Endothelial cell (in vitro differentiated cells): Measurements from ENCODE around the gene GALNT17. TPM values are rescaled to one million over a fixed set of nuclear protein-coding genes. Genes with fewer than 3 reads are reported as not detected.
A peak's percentile ranks its signal among the peaks of the same experiment; 100 is the strongest.

ENCODE experiments used
- DNase-seq: peaks from one replicate; pipeline ENCODE4 v3.0.0; 2021; ENCODE audit warnings: low spot score
- H3K27ac Mint-ChIP-seq: one replicate; pipeline ENCODE4 v1.8.0; 2021; ENCODE audit warnings: mixed read lengths, inconsistent platforms; ENCODE audit not compliant: unreplicated experiment
- H3K27me3 Mint-ChIP-seq: one replicate; pipeline ENCODE4 v1.8.0; 2021; ENCODE audit warnings: mild to moderate bottlenecking, moderate library complexity, mixed read lengths, inconsistent platforms; ENCODE audit not compliant: unreplicated experiment
- H3K36me3 Mint-ChIP-seq: one replicate; pipeline ENCODE4 v1.8.0; 2021; ENCODE audit warnings: mild to moderate bottlenecking, low read depth, mixed read lengths, inconsistent platforms; ENCODE audit not compliant: unreplicated experiment
- H3K4me1 Mint-ChIP-seq: one replicate; pipeline ENCODE4 v1.8.0; 2021; ENCODE audit warnings: mild to moderate bottlenecking, mixed read lengths, inconsistent platforms; ENCODE audit not compliant: unreplicated experiment
- H3K4me3 Mint-ChIP-seq: one replicate; pipeline ENCODE4 v1.8.0; 2021; ENCODE audit warnings: mild to moderate bottlenecking, mixed read lengths, inconsistent platforms; ENCODE audit not compliant: unreplicated experiment
- H3K9me3 Mint-ChIP-seq: one replicate; pipeline ENCODE4 v1.8.0; 2021; ENCODE audit warnings: mixed read lengths, inconsistent platforms; ENCODE audit not compliant: unreplicated experiment
- total RNA-seq: library from RNA; stranded (reverse); fragmentation: NEBNext Ultra II Directional; extraction: Animal tissue kit (Norgen Biotek cat#: 25700); gene quantifications from one replicate; pipeline ENCODE4 v1.2.1, GENCODE V29; 2021; ENCODE audit not compliant: unreplicated experiment
- TF ChIP-seq, protein P1 (sequence below): fragments of 200-600 bp; sonication (generic); IDR thresholded peaks from one replicate; pipeline ENCODE4 v1.5.0; 2021; ENCODE audit warnings: antibody characterized with exemption; ENCODE audit not compliant: unreplicated experiment

The GALNT17 gene
- total RNA-seq, 1 donor from 2014 or later, result 0.38 TPM

GRCh38 chr7:71650653-71651337, 518.9 kb downstream of the GALNT17 start:
- TF ChIP-seq, protein P1, sequence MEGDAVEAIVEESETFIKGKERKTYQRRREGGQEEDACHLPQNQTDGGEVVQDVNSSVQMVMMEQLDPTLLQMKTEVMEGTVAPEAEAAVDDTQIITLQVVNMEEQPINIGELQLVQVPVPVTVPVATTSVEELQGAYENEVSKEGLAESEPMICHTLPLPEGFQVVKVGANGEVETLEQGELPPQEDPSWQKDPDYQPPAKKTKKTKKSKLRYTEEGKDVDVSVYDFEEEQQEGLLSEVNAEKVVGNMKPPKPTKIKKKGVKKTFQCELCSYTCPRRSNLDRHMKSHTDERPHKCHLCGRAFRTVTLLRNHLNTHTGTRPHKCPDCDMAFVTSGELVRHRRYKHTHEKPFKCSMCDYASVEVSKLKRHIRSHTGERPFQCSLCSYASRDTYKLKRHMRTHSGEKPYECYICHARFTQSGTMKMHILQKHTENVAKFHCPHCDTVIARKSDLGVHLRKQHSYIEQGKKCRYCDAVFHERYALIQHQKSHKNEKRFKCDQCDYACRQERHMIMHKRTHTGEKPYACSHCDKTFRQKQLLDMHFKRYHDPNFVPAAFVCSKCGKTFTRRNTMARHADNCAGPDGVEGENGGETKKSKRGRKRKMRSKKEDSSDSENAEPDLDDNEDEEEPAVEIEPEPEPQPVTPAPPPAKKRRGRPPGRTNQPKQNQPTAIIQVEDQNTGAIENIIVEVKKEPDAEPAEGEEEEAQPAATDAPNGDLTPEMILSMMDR, result no peak
- H3K27ac Mint-ChIP-seq, result no peak overlapping the region
- H3K4me3 Mint-ChIP-seq, result no peak overlapping the region
- peaks cover 10% of the 10 kb centered on the region for H3K27me3 Mint-ChIP-seq
- no peaks in the 10 kb centered on the region for H3K4me1 Mint-ChIP-seq
- H3K36me3 Mint-ChIP-seq, result peaks cover 3% of the 10 kb centered on the region
- DNase-seq, result no peak
- H3K9me3 Mint-ChIP-seq, result peaks cover 15% of the 10 kb centered on the region

GRCh38 chr7:71652510-71652909, 520.6 kb downstream of the GALNT17 start:
- TF ChIP-seq, protein P1, result no peak
- Mint-ChIP-seq H3K36me3 (no peaks in the 10 kb centered on the region), H3K27me3 (peaks cover 12% of the 10 kb centered on the region), H3K4me1 (no peaks in the 10 kb centered on the region), H3K9me3 (peaks cover 12% of the 10 kb centered on the region), H3K27ac (no peak overlapping the region), H3K4me3 (no peak overlapping the region)
- DNase-seq, result no peak

- peaks cover 17% of the 10 kb centered on the region for H3K9me3 Mint-ChIP-seq
- H3K4me1 Mint-ChIP-seq, result no peaks in the 10 kb centered on the region
- H3K4me3 Mint-ChIP-seq, result no peak overlapping the region
- H3K27me3 Mint-ChIP-seq, result peaks cover 8% of the 10 kb centered on the region
- H3K36me3 Mint-ChIP-seq, result peaks cover 8% of the 10 kb centered on the region
- H3K27ac Mint-ChIP-seq, result no peak overlapping the region
- TF ChIP-seq, protein P1, result no peak
- no peak for DNase-seq
These were observed 525.4 kb downstream of the GALNT17 start for GRCh38 chr7:71657386-71657785.

DNA sequence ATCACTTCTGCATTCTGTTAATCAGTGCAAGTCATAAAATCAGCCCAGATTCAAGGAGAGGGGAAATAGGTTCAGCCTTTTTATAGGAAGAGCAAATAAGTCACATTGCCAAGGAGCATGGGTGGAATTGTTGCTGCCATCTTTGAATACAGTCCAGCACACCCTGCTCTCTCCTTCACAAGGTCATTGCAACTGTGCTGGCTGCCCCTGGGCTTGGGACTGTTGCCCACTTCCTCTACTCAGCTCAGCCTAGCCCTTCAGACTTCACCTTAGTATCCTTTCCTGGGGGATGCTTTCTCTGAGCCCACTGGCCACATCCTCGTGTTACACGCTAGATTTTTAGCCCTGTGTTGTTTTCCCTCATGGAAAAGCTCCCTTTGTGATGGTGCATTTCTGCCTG, 527.7 kb downstream of the GALNT17 start:
- no peaks in the 10 kb centered on the region for H3K4me1 Mint-ChIP-seq
- H3K27ac Mint-ChIP-seq, result no peak overlapping the region
- DNase-seq, result no peak
- TF ChIP-seq, protein P1, result no peak
- peaks cover 8% of the 10 kb centered on the region for H3K36me3 Mint-ChIP-seq
- H3K4me3 Mint-ChIP-seq, result no peak overlapping the region
- peaks cover 22% of the 10 kb centered on the region for H3K9me3 Mint-ChIP-seq
- H3K27me3 Mint-ChIP-seq, result peaks cover 8% of the 10 kb centered on the region

DNA sequence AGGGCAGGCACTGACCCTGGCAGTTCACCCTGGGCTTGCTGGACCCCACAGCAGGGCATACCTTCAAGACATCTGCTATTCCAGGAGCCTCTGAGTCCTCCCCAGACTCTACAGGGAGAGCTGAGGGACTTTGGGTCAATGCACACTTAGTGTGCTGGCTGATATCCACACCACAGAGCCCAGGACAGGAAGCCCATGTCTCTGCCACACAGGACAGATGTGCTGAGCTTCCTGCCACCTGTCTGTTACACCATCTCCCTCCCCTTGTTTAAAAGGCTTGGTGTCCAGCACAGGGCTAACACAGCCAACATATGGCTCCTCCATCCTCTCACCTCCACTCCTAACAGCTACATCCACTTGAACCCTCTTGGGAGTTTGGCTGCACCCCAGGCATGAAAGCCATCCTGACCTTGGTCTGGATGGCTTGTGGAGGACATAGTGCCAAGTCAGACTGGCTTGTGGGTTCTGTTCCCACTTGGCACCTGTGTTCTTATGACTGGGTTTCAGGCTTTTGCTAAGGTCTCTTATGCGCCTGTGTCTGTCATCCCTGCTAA, 529.8 kb downstream of the GALNT17 start:
- TF ChIP-seq, protein P1, result no peak
- no peaks in the 10 kb centered on the region for H3K4me1 Mint-ChIP-seq
- peak overlapping the region; percentile 9 for H3K4me3 Mint-ChIP-seq
- H3K9me3 Mint-ChIP-seq, result peaks cover 26% of the 10 kb centered on the region
- H3K27me3 Mint-ChIP-seq, result peaks cover 4% of the 10 kb centered on the region
- peaks cover 8% of the 10 kb centered on the region for H3K36me3 Mint-ChIP-seq
- H3K27ac Mint-ChIP-seq, result no peak overlapping the region
- no peak for DNase-seq
